ENCODE results near the gene KIF20B.

- TF ChIP-seq YY1 (IDR thresholded peaks at IDR 0.05) (no peak), CTCF (IDR thresholded peaks at IDR 0.05; ENCODE audit: low read depth, low read length, missing input control) (no peak), MAX (IDR thresholded peaks at IDR 0.05) (no peak)
These were observed 6.1 kb upstream of the KIF20B start for GRCh38 chr10:89695307-89695706.

All from liver (tissue), 2 donors.